ENCODE data around the gene DYSF. TPM values are rescaled to one million over a fixed set of nuclear protein-coding genes. Genes with fewer than 3 reads are reported as not detected.
A peak's percentile ranks its signal among the peaks of the same experiment; 100 is the strongest.

DYSF gene
- total RNA-seq, 2 donors from 2014 or later, result 23.0 to 36.6 TPM

- H3K4me3 Mint-ChIP-seq, result no peak overlapping the region
- peaks cover 0 to 7% of the 10 kb centered on the region in 2 donors for H3K27me3 Mint-ChIP-seq
- no peaks in the 10 kb centered on the region for H3K36me3 Mint-ChIP-seq
- no peaks in the 10 kb centered on the region for H3K9me3 Mint-ChIP-seq
- DNase-seq (ENCODE audit: low spot score), result peak; percentile 51
- ATAC-seq, result no peak
- no peaks in the 10 kb centered on the region for H3K4me1 Mint-ChIP-seq (ENCODE audit: low read depth in 2 of 2)
- no peak overlapping the region for H3K27ac Mint-ChIP-seq
These were observed 258.9 kb downstream of the DYSF start for GRCh38 chr2:71712158-71712818.

DNA sequence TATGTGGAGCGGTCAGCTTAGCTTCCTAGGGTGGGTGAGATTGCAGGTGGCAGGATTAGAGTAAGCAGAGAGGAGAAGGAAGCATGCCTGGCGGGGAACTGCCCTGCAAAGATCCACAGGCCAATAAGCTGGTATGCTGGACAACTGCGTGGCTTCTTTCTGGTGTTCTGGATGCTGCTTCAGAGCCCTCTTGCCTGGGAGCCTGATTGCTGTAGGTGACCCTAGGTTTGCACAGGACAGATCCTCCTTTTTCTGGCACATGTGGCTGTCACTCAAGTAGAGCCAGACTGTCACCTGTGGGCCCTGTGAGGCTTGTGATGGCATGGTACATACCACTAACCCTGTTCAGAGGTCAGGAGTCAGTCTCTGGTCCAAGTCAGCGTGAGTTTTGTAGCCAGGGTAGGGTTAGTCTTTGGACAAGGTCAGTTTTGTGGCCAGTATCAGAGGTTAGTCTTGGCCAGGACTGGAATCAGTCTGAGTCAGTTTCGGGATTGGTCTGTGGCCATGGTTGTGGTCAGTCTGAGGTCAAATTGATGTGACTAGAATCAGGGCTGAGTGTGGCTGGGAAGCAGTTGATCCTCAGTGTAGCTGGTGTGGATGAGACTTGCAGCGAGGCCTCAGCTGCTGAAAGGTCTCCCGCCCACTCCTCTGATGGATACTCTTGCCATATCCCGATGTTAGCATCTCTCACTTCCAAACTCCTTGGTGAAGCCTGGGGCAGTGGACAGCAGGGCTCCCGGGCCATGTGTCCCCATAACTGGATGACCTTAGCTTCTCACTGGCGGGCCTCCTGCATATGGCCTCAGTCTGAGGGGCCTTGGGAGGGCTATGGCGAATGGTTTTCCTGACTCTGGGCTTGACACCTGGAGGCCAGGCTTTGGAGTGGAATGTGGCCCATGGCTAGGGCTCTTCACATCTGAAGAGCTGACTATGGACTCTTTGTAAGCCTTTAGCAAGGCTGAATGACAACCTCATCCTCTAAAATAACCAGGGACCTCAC lies 260.5 kb downstream of the DYSF start:
- no peaks in the 10 kb centered on the region for H3K36me3 Mint-ChIP-seq
- H3K4me3 Mint-ChIP-seq, result no peak overlapping the region
- H3K4me1 Mint-ChIP-seq (ENCODE audit: low read depth in 2 of 2), result no peaks in the 10 kb centered on the region
- DNase-seq (ENCODE audit: low spot score) (no peak), ATAC-seq (no peak)
- H3K27me3 Mint-ChIP-seq, result peaks cover 0 to 7% of the 10 kb centered on the region in 2 donors
- no peaks in the 10 kb centered on the region for H3K9me3 Mint-ChIP-seq
- no peak overlapping the region for H3K27ac Mint-ChIP-seq

GRCh38 chr2:71714601-71715240 lies 261.4 kb downstream of the DYSF start:
- Mint-ChIP-seq H3K9me3 (no peaks in the 10 kb centered on the region), H3K4me1 (ENCODE audit: low read depth in 2 of 2) (no peaks in the 10 kb centered on the region), H3K27ac (no peak overlapping the region), H3K27me3 (peaks cover 0 to 7% of the 10 kb centered on the region in 2 donors), H3K4me3 (no peak overlapping the region), H3K36me3 (no peaks in the 10 kb centered on the region)
- ATAC-seq (no peak), DNase-seq (ENCODE audit: low spot score) (no peak)

- H3K36me3 Mint-ChIP-seq, result no peaks in the 10 kb centered on the region
- no peaks in the 10 kb centered on the region for H3K9me3 Mint-ChIP-seq
- H3K27me3 Mint-ChIP-seq, result peaks cover 0 to 4% of the 10 kb centered on the region in 2 donors
- ATAC-seq, result no peak
- no peaks in the 10 kb centered on the region for H3K4me1 Mint-ChIP-seq (ENCODE audit: low read depth in 2 of 2)
- no peak overlapping the region for H3K4me3 Mint-ChIP-seq
- H3K27ac Mint-ChIP-seq, result no peak overlapping the region
- no peak for DNase-seq (ENCODE audit: low spot score)
These were observed 261.9 kb downstream of the DYSF start for GRCh38 chr2:71715241-71715750.

- DNase-seq (ENCODE audit: low spot score) (no peak), ATAC-seq (no peak)
- Mint-ChIP-seq H3K9me3 (no peaks in the 10 kb centered on the region), H3K4me1 (ENCODE audit: low read depth in 2 of 2) (no peaks in the 10 kb centered on the region), H3K27ac (no peak overlapping the region), H3K4me3 (no peak overlapping the region), H3K27me3 (peaks cover 0 to 2% of the 10 kb centered on the region in 2 donors), H3K36me3 (no peaks in the 10 kb centered on the region)
These were observed 262.8 kb downstream of the DYSF start for GRCh38 chr2:71715951-71716696.

DNA sequence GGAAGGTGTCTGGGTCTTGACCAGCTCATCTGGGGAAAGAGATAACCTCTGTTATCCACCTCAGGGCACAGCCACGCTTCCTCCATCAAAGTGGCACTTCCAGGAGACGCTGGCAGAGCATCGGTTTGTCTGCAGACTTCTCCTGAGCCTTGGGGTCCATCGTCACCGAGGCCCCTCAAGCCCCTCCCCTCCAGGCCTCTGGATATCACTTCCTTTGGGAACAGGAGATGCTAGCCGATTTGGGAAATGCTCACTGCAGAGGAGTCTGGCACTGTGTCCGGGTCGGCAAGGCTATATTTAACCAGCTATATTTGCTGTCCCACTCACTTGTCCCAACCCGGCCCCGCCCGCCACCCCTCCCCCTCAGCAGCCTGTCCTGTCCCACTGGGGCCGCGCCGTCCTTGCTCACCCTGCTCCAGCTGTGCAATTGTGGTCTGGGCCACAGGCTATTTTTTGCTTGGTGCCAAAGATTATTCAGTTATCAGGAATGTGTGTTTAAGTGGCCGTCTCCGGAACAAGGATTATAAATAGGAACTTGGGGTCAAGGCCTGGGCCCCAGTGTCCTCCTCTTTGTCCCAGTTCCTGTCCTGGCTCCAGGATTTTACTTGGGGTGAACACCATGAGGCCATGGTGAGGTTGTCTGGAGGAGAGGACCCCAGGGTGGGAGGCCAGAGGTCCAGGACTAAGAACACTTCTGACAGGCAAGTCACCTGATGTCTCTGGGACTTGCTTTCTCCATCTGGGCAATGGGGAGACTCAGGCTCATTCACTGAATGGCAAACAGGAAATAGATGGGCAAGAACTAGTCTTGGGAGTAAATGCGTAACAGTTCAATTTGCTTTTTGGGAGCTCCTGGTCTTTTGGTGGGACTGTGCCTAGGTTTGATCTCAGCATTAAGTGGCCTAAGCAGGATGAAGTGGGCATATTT lies 263.6 kb downstream of the DYSF start:
- H3K9me3 Mint-ChIP-seq, result peaks cover under 1% of the 10 kb centered on the region
- no peak for DNase-seq (ENCODE audit: low spot score)
- peaks cover 0 to 2% of the 10 kb centered on the region in 2 donors for H3K27me3 Mint-ChIP-seq
- no peak overlapping the region for H3K27ac Mint-ChIP-seq
- H3K4me3 Mint-ChIP-seq, result no peak overlapping the region
- H3K36me3 Mint-ChIP-seq, result peaks cover under 1% of the 10 kb centered on the region
- no peak for ATAC-seq
- H3K4me1 Mint-ChIP-seq (ENCODE audit: low read depth in 2 of 2), result no peaks in the 10 kb centered on the region

GRCh38 chr2:71718686-71719085 lies 265.3 kb downstream of the DYSF start:
- H3K36me3 Mint-ChIP-seq, result peaks cover 5% of the 10 kb centered on the region
- no peaks in the 10 kb centered on the region for H3K4me1 Mint-ChIP-seq (ENCODE audit: low read depth in 2 of 2)
- peaks cover 0 to 10% of the 10 kb centered on the region in 2 donors for H3K27me3 Mint-ChIP-seq
- peaks cover 3% of the 10 kb centered on the region for H3K9me3 Mint-ChIP-seq
- ATAC-seq (no peak), DNase-seq (ENCODE audit: low spot score) (no peak)
- H3K27ac Mint-ChIP-seq, result no peak overlapping the region
- H3K4me3 Mint-ChIP-seq, result no peak overlapping the region

DNA sequence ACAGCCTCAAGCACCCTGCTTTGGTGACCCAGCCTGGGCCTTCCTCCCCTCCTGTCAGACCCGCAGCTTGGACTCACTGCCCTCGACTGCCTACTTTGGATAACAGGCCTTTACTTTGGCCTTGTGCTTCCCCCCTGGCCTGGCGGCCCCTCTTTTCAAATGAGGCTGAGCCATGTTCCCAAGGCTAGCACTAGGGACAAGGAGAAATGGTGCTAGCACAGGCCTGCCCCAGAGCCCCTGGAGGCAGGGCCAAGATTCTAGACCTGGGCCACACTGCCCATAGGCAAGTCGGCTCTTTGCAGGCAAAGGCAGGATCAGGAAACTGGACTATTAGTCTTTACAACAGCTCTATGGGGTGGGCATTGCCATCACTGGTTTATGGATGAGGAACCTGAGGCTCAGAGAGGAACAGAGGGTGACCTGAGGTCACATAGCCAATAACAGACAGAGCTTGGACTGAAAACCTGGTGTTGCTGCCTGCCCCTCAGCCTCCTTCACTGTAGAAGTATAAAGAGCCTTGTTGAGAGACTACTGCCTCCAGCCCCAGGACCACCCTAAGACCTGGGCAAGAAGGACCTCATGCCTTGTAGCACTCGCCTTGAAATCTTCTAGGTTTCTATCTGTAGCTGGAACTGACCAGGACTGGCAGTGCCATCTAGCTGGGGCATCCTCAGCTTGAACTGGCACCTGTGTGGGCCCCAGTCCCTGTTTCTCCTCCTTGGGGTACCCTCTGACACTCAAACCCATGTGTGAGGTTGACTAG lies 266.3 kb downstream of the DYSF start:
- ATAC-seq (peak in 1 of 2 donors; percentile 7), DNase-seq (ENCODE audit: low spot score) (no peak)
- Mint-ChIP-seq H3K9me3 (peaks cover 3% of the 10 kb centered on the region), H3K4me3 (no peak overlapping the region), H3K27ac (no peak overlapping the region), H3K4me1 (ENCODE audit: low read depth in 2 of 2) (no peaks in the 10 kb centered on the region), H3K36me3 (peaks cover 5% of the 10 kb centered on the region), H3K27me3 (peaks cover 0 to 10% of the 10 kb centered on the region in 2 donors)

GRCh38 chr2:71720283-71720560 lies 266.9 kb downstream of the DYSF start:
- no peak for ATAC-seq
- H3K4me1 Mint-ChIP-seq (ENCODE audit: low read depth in 2 of 2), result no peaks in the 10 kb centered on the region

DNA sequence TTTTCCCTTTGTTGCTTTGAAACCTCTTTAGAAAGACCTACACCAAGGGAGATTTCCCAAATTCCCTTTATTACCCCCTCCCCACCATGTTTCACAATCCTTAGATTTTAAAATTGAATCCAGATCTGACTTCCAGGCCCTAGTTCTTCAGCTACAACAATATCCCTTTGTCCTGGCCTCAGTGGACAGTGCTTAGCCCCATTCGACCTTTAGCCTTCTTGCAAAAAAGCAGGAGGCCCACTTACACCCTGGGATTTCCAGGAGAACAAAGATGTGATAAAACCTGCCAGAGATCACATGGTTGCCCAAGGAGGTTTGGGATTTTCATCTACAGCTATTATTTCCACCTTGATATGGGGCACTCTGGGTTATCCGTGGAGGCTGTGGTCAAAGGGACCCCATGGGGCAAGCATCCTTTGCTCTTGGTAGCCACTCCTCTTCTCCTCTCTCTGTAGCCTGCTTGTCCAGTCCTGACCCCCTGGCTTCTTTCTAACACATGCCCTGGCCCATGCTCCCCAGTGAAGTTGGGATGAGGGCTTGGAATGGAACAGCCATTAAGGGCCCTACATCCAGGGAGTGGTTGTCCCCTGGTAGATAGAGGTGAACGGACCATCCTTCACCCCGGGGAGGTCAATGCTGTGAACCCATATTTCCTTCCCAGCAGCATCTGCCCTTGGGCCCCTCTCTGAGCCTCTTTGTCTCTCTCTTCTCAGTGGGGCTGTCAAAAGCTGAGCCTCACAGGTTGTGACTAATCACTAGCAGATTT lies 267.4 kb downstream of the DYSF start:
- Mint-ChIP-seq H3K36me3 (peaks cover 5% of the 10 kb centered on the region), H3K9me3 (peaks cover 3% of the 10 kb centered on the region), H3K27me3 (peaks cover 0 to 10% of the 10 kb centered on the region in 2 donors), H3K4me1 (ENCODE audit: low read depth in 2 of 2) (no peaks in the 10 kb centered on the region), H3K4me3 (no peak overlapping the region), H3K27ac (no peak overlapping the region)
- ATAC-seq (no peak), DNase-seq (ENCODE audit: low spot score) (no peak)

More at GRCh38 chr2:71720283-71720560, 266.9 kb downstream of the DYSF start:
- Mint-ChIP-seq H3K9me3 (peaks cover 3% of the 10 kb centered on the region), H3K27ac (no peak overlapping the region), H3K4me3 (no peak overlapping the region), H3K36me3 (peaks cover 5% of the 10 kb centered on the region), H3K27me3 (peaks cover 0 to 10% of the 10 kb centered on the region in 2 donors)
- DNase-seq (ENCODE audit: low spot score), result no peak

DNA sequence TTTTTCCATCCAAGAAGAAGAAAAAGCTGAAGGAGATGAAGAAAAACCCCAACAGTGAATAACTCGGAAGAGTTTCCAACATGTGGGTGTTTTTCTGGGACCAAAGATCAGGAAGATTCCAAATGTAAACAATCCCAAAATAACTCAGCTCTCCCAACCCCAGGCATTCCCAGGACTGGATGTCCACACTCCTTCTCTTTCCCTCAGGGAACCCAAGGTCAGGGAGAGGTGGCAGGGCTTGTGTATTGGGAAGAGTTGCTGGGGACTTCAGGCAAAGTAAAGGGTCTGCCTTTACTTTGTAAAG lies 268.0 kb downstream of the DYSF start:
- Mint-ChIP-seq H3K4me1 (ENCODE audit: low read depth in 2 of 2) (no peaks in the 10 kb centered on the region), H3K36me3 (peaks cover 5% of the 10 kb centered on the region), H3K4me3 (no peak overlapping the region), H3K27me3 (peaks cover 0 to 10% of the 10 kb centered on the region in 2 donors), H3K27ac (no peak overlapping the region), H3K9me3 (peaks cover 3% of the 10 kb centered on the region)
- ATAC-seq, result no peak
- DNase-seq (ENCODE audit: low spot score), result no peak

All from natural killer cell treated with Interleukin-12 subunit alpha and Interleukin-12 subunit beta and Interleukin-15 and Interleukin-18, amount 100 ng/mL, for 72 hours (primary cell).